Loucy (cell line): ENCODE measurements around the gene KLHL24.
"Not testable (repeated sequence)": the region's sequence is repeated elsewhere in the genome, so short reads cannot be mapped to it uniquely, and the experiment has no call there.

Experiments used
- H2AFZ ChIP-seq: fragments of 200-600 bp; sonication (generic); 2 replicates; pipeline ENCODE4 v1.6.0; 2016; ENCODE audit warnings: antibody characterized with exemption, mild to moderate bottlenecking, low read length, moderate library complexity
- H3F3A ChIP-seq: fragments of 200-600 bp; 2 replicates; pipeline ENCODE4 v1.6.0; 2016; ENCODE audit warnings: antibody characterized with exemption, low read depth, mild to moderate bottlenecking
- H3K27me3 ChIP-seq: fragments of 200-600 bp; sonication (generic); 2 replicates; pipeline ENCODE4 v1.6.1; 2014; ENCODE audit warnings: low read length, mild to moderate bottlenecking; ENCODE audit not compliant: insufficient read depth, poor library complexity, severe bottlenecking
- H3K36me3 ChIP-seq: fragments of 200-600 bp; sonication (generic); 2 replicates; pipeline ENCODE4 v1.6.1; 2016; ENCODE audit warnings: low read length; ENCODE audit not compliant: insufficient read depth
- H3K4me1 ChIP-seq: fragments of 200-600 bp; sonication (generic); 2 replicates; pipeline ENCODE4 v1.5.1; 2014; ENCODE audit warnings: low read length, mild to moderate bottlenecking; ENCODE audit not compliant: insufficient read depth, poor library complexity, severe bottlenecking
- H3K4me2 ChIP-seq: fragments of 200-600 bp; sonication (generic); 2 replicates; pipeline ENCODE4 v1.6.0; 2014; ENCODE audit warnings: antibody characterized with exemption, low read length, low read depth, mild to moderate bottlenecking; ENCODE audit not compliant: poor library complexity, severe bottlenecking
- H3K4me3 ChIP-seq: fragments of 200-600 bp; sonication (generic); 2 replicates; pipeline ENCODE4 v1.5.1; 2014; ENCODE audit warnings: low read length, mild to moderate bottlenecking, mixed read lengths; ENCODE audit not compliant: poor library complexity, severe bottlenecking
- H3K79me2 ChIP-seq: fragments of 200-600 bp; sonication (generic); 2 replicates; pipeline ENCODE4 v1.6.1; 2014; ENCODE audit warnings: low read length; ENCODE audit not compliant: insufficient read depth
- H3K9ac ChIP-seq: fragments of 200-600 bp; sonication (generic); 2 replicates; pipeline ENCODE4 v1.6.0; 2014; ENCODE audit warnings: mild to moderate bottlenecking, low read depth, low read length, moderate library complexity; ENCODE audit not compliant: poor library complexity, severe bottlenecking
- H3K9me2 ChIP-seq: fragments of 200-600 bp; sonication (generic); replicated peaks from 2 replicates; pipeline ENCODE4 v1.6.1; 2016; ENCODE audit warnings: low read depth, low read length, mixed read lengths
- H3K9me3 ChIP-seq: fragments of 200-600 bp; sonication (generic); 2 replicates; pipeline ENCODE4 v1.6.1; 2014; ENCODE audit warnings: mild to moderate bottlenecking, antibody characterized with exemption, low read length, low read depth; ENCODE audit not compliant: insufficient read depth
- H4K20me1 ChIP-seq: fragments of 200-600 bp; sonication (generic); 2 replicates; pipeline ENCODE4 v1.6.0; 2014; ENCODE audit warnings: antibody characterized with exemption, low read length, mild to moderate bottlenecking; ENCODE audit not compliant: insufficient read depth, poor library complexity, severe bottlenecking
- CTCF ChIP-seq: fragments of 200-600 bp; sonication (generic); conservative IDR thresholded peaks from 2 replicates; pipeline ENCODE4 v1.5.1; 2014; ENCODE audit warnings: mild to moderate bottlenecking, antibody characterized with exemption, low read length
- EZH2phosphoT487 ChIP-seq: fragments of 200-600 bp; IDR thresholded peaks from 2 replicates; pipeline ENCODE4 v1.6.1; 2018; ENCODE audit warnings: antibody characterized with exemption, mild to moderate bottlenecking, moderate library complexity, borderline replicate concordance

Gene KLHL24

GRCh38 chr3:183619010-183619409 is 16.4 kb upstream of the KLHL24 start:
- Histone ChIP-seq H3K27me3 (no peaks in the 10 kb centered on the region), H4K20me1 (no peaks in the 10 kb centered on the region), H3K79me2 (no peaks in the 10 kb centered on the region), H2AFZ (no peak overlapping the region), H3K4me1 (peaks cover 3% of the 10 kb centered on the region), H3K4me2 (no peak overlapping the region), H3K4me3 (no peak overlapping the region), H3K36me3 (no peaks in the 10 kb centered on the region), H3K9me3 (no peaks in the 10 kb centered on the region), H3F3A (no peaks in the 10 kb centered on the region), H3K9ac (no peak overlapping the region), H3K9me2 (no peaks in the 10 kb centered on the region)
- TF ChIP-seq EZH2phosphoT487 (no peak), CTCF (no peak)

GRCh38 chr3:183619624-183620251 is 15.7 kb upstream of the KLHL24 start:
- no peak overlapping the region for H3K9ac ChIP-seq
- H3K27me3 ChIP-seq: no peaks in the 10 kb centered on the region
- H2AFZ ChIP-seq: no peak overlapping the region
- no peak overlapping the region for H3K4me2 ChIP-seq
- H3K9me2 ChIP-seq: no peaks in the 10 kb centered on the region
- no peaks in the 10 kb centered on the region for H4K20me1 ChIP-seq
- no peak overlapping the region for H3K4me3 ChIP-seq
- H3F3A ChIP-seq: no peaks in the 10 kb centered on the region
- no peaks in the 10 kb centered on the region for H3K36me3 ChIP-seq
- no peaks in the 10 kb centered on the region for H3K9me3 ChIP-seq
- no peak for TF ChIP-seq CTCF
- no peak for TF ChIP-seq EZH2phosphoT487
- H3K4me1 ChIP-seq: peaks cover 3% of the 10 kb centered on the region
- no peaks in the 10 kb centered on the region for H3K79me2 ChIP-seq

GRCh38 chr3:183620252-183620628 is 15.2 kb upstream of the KLHL24 start:
- no peaks in the 10 kb centered on the region for H3K79me2 ChIP-seq
- H3K9me2 ChIP-seq: no peaks in the 10 kb centered on the region
- no peak overlapping the region for H3K4me3 ChIP-seq
- TF ChIP-seq CTCF (no peak), EZH2phosphoT487 (no peak)
- H3K9me3 ChIP-seq: no peaks in the 10 kb centered on the region
- H2AFZ ChIP-seq: no peak overlapping the region
- H3F3A ChIP-seq: no peaks in the 10 kb centered on the region
- H3K4me2 ChIP-seq: no peak overlapping the region
- no peaks in the 10 kb centered on the region for H3K27me3 ChIP-seq
- H4K20me1 ChIP-seq: no peaks in the 10 kb centered on the region
- no peak overlapping the region for H3K9ac ChIP-seq
- H3K36me3 ChIP-seq: no peaks in the 10 kb centered on the region
- peaks cover 3% of the 10 kb centered on the region for H3K4me1 ChIP-seq

GRCh38 chr3:183622473-183622872 is 12.9 kb upstream of the KLHL24 start:
- not testable (repeated sequence) for H3K4me3 ChIP-seq, H3K4me1 ChIP-seq, H4K20me1 ChIP-seq, H3K36me3 ChIP-seq, H3K27me3 ChIP-seq, H3K9me2 ChIP-seq, H3K79me2 ChIP-seq, H3K4me2 ChIP-seq, H3K9ac ChIP-seq, H2AFZ ChIP-seq, H3F3A ChIP-seq, H3K9me3 ChIP-seq
